ENCODE measurements around the gene TNPO2. TPM values are rescaled to one million over a fixed set of nuclear protein-coding genes. Genes with fewer than 3 reads are reported as not detected.
A peak's percentile ranks its signal among the peaks of the same experiment; 100 is the strongest.

The TNPO2 gene
- total and polyA plus RNA-seq, 12 donors, result 24.5 to 104 (median 74.4) TPM

DNA sequence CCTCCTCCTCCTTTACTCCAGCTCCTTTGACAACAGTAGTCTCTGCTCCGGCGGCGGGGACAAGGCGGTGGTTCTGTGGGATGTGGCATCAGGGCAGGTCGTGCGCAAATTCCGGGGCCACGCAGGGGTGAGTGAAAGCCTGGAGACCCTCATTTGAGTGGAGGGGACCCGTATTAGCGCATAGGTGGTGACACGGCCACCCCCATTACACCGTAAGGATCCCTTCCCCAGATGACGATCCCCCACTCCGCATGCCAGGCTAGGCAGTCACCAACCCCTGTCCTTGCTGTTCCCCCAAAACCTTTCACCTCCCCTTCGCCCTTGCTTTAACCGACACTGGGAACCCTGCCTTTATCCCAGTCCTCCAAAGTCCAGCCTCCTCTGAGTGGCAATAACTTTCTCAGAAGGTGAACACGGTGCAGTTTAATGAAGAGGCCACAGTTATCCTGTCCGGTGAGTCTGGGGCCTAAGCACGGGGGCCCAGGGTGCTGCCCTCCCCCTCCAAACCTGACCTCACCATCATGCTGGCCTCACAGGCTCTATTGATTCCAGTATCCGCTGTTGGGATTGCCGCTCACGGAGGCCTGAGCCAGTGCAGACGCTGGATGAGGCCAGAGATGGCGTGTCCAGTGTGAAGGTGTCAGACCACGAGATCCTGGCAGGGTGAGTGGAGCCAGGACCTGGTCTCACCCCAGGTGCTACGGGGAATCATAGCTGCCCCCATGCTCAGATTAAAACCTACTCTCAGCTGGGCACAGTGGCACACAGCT lies 53.4 kb downstream of the TNPO2 start:
- Histone ChIP-seq H3K4me3 (peak overlapping the region; percentile 37 to 96 (median 61)), H3K4me1 (replicated peaks in 1 of 2) (peaks cover 17 to 36% of the 10 kb centered on the region in 2 donors), H3K9me3 (replicated peaks in 1 of 3) (no peaks in the 10 kb centered on the region), H3K27ac (peak overlapping the region in 4 of 5 donors; percentile 86 to 96 (median 94)), H3K36me3 (replicated peaks in 1 of 2) (peaks cover 0 to 28% of the 10 kb centered on the region in 2 donors), H3K27me3 (no peaks in the 10 kb centered on the region)
- TF ChIP-seq, protein P1, sequence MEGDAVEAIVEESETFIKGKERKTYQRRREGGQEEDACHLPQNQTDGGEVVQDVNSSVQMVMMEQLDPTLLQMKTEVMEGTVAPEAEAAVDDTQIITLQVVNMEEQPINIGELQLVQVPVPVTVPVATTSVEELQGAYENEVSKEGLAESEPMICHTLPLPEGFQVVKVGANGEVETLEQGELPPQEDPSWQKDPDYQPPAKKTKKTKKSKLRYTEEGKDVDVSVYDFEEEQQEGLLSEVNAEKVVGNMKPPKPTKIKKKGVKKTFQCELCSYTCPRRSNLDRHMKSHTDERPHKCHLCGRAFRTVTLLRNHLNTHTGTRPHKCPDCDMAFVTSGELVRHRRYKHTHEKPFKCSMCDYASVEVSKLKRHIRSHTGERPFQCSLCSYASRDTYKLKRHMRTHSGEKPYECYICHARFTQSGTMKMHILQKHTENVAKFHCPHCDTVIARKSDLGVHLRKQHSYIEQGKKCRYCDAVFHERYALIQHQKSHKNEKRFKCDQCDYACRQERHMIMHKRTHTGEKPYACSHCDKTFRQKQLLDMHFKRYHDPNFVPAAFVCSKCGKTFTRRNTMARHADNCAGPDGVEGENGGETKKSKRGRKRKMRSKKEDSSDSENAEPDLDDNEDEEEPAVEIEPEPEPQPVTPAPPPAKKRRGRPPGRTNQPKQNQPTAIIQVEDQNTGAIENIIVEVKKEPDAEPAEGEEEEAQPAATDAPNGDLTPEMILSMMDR (IDR thresholded peaks at IDR 0.05), result no peak
- no peak for TF ChIP-seq POLR2A (IDR thresholded peaks at IDR 0.05)
- 32 to 56% (median 38%) methylated on average over 3 to 26 of the region's 26 CpGs for WGBS, 4 donors
- intact Hi-C loops (cut with DNase I), result loop anchor here (5.0 to 10.0 kb wide), 2 partner anchors 106 to 108 kb away; no protein-coding TSS in a partner anchor
- DNase-seq, result no peak

DNA sequence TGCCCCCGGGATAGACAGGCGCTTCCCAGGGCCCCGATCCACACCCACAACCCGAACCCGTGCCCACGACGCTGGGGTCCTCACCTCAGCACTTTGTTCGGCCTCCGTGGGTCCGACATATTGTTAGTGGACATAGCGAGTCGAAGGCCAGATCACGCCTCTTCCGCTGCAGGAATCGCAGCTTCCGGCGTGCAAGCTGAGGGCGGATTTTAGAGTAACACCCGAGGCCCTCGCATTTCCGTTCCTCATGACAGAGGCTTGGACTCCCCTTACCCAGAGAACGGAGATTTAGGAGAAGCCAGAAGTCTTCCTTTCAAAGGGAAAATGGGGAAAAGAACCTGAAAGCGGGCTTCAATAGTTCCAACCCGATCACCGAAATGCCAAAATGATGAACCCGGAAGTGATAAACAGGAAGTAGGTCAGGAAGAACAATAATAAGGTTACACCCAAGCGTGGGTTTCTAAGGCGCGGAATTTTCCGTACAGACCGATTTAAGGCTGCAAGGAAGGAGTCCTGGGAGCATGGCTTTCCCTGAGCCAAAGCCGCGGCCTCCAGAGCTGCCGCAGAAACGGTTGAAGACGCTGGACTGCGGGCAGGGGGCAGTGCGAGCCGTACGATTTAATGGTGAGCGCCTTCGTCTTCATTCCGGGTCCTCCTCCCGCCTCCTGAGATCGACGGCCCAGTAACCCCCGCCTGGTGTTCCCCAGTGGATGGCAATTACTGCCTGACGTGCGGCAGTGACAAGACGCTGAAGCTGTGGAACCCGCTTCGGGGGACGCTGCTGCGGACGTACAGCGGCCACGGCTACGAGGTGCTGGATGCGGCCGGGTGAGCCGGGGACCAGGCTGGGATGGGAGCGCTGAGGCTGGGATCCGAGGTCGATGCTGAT lies 54.2 kb downstream of the TNPO2 start:
- Histone ChIP-seq H3K36me3 (replicated peaks in 1 of 2) (peaks cover 0 to 19% of the 10 kb centered on the region in 2 donors), H3K4me3 (peak overlapping the region; percentile 37 to 96 (median 61)), H3K27ac (peak overlapping the region; percentile 33 to 96 (median 94)), H3K4me1 (replicated peaks in 1 of 2) (peaks cover 17 to 36% of the 10 kb centered on the region in 2 donors), H3K27me3 (no peaks in the 10 kb centered on the region), H3K9me3 (replicated peaks in 1 of 3) (no peaks in the 10 kb centered on the region)
- DNase-seq, result peak; percentile 76 to 91 (median 83)
- TF ChIP-seq, protein P1 (IDR thresholded peaks at IDR 0.05), result no peak
- TF ChIP-seq POLR2A (IDR thresholded peaks at IDR 0.05), result peak; percentile 13 to 30
- intact Hi-C loops (cut with DNase I), result loop anchor here (5.0 to 10.0 kb wide), 3 partner anchors 57 to 107 kb away; partner anchors contain the start of genes ZNF490 (in 1 of the 2) and ZNF791 (in 1 of the 2)
- WGBS, 4 donors, result 0% methylated on average over 20 to 64 of the region's 64 CpGs

GRCh38 chr19:12668932-12669269 lies 54.8 kb downstream of the TNPO2 start:
- H3K27ac ChIP-seq, result peak overlapping the region; percentile 33 to 96 (median 94)
- TF ChIP-seq, protein P1 (IDR thresholded peaks at IDR 0.05), result no peak
- peak in 1 of 2 donors; percentile 16 for TF ChIP-seq POLR2A (IDR thresholded peaks at IDR 0.05)
- intact Hi-C loops (cut with DNase I), result loop anchor here in 1 of 2 donors (5.0 kb wide), 1 partner anchor 57 kb away; the partner anchor contains the start of genes ZNF490 and ZNF791
- H3K36me3 ChIP-seq (replicated peaks in 1 of 2), result peaks cover 0 to 13% of the 10 kb centered on the region in 2 donors
- H3K27me3 ChIP-seq, result no peaks in the 10 kb centered on the region
- 0 to 1% (median 0%) methylated on average over 13 to 24 of the region's 24 CpGs for WGBS, 4 donors
- H3K4me1 ChIP-seq (replicated peaks in 1 of 2), result peaks cover 17 to 36% of the 10 kb centered on the region in 2 donors
- H3K9me3 ChIP-seq (replicated peaks in 1 of 3), result no peaks in the 10 kb centered on the region
- peak; percentile 65 to 92 (median 80) for DNase-seq
- peak overlapping the region; percentile 37 to 96 (median 61) for H3K4me3 ChIP-seq

All from adrenal gland (tissue), 12 donors.